ENCODE data around the gene PVR. TPM values are rescaled to one million over a fixed set of nuclear protein-coding genes. Genes with fewer than 3 reads are reported as not detected.
A peak's percentile ranks its signal among the peaks of the same experiment; 100 is the strongest.

Gene PVR
- polyA plus RNA-seq, 1 of the 3 experiments (the other 2 are of a cell fraction): 90.8 TPM

GRCh38 chr19:44602081-44602480 lies 41.6 kb upstream of the PVR start:
- no peak for TF ChIP-seq MXI1 (IDR thresholded peaks at IDR 0.05; ENCODE audit: low read depth, low read length)
- no peak for TF ChIP-seq TAF1 (IDR thresholded peaks at IDR 0.05; ENCODE audit: borderline replicate concordance, low read depth, low read length)
- TF ChIP-seq, protein P1, sequence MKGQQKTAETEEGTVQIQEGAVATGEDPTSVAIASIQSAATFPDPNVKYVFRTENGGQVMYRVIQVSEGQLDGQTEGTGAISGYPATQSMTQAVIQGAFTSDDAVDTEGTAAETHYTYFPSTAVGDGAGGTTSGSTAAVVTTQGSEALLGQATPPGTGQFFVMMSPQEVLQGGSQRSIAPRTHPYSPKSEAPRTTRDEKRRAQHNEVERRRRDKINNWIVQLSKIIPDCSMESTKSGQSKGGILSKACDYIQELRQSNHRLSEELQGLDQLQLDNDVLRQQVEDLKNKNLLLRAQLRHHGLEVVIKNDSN (IDR thresholded peaks at IDR 0.05; ENCODE audit: borderline replicate concordance, low read depth): no peak
- TF ChIP-seq EZH2phosphoT487 (IDR thresholded peaks at IDR 0.05; ENCODE audit: borderline replicate concordance, low read depth): no peak
- no peak for TF ChIP-seq MEF2A (IDR thresholded peaks at IDR 0.05; ENCODE audit: borderline replicate concordance, low read depth)
- TF ChIP-seq RXRA (IDR thresholded peaks at IDR 0.05; ENCODE audit: borderline replicate concordance, low read depth): no peak
- no peak for TF ChIP-seq GATA2 (CRISPR knock-in tag; IDR thresholded peaks at IDR 0.05)
- no peak for TF ChIP-seq CHD2 (IDR thresholded peaks at IDR 0.05; ENCODE audit: low read length, partially characterized antibody)
- TF ChIP-seq, protein P2, sequence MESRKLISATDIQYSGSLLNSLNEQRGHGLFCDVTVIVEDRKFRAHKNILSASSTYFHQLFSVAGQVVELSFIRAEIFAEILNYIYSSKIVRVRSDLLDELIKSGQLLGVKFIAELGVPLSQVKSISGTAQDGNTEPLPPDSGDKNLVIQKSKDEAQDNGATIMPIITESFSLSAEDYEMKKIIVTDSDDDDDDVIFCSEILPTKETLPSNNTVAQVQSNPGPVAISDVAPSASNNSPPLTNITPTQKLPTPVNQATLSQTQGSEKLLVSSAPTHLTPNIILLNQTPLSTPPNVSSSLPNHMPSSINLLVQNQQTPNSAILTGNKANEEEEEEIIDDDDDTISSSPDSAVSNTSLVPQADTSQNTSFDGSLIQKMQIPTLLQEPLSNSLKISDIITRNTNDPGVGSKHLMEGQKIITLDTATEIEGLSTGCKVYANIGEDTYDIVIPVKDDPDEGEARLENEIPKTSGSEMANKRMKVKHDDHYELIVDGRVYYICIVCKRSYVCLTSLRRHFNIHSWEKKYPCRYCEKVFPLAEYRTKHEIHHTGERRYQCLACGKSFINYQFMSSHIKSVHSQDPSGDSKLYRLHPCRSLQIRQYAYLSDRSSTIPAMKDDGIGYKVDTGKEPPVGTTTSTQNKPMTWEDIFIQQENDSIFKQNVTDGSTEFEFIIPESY (IDR thresholded peaks at IDR 0.05; ENCODE audit: borderline replicate concordance, low read depth): no peak
- Histone ChIP-seq H3K27ac (ENCODE audit: low read depth in 2 of 2, low read length in 1 of 2) (peak overlapping the region in 1 of 2 experiments; percentile 71; a peak in 1 of 4 replicates), H3K9me2 (no peaks in the 10 kb centered on the region), H3K9ac (no peak overlapping the region), H3K4me3 (ENCODE audit: low read depth in 2 of 2, low read length in 1 of 2) (no peak overlapping the region), H3K79me2 (ENCODE audit: insufficient read depth) (peaks cover 4% of the 10 kb centered on the region; the same call in 1 of the 2 replicates), H2AFZ (ENCODE audit: low read depth) (no peak overlapping the region), H3F3A (replicated peaks; ENCODE audit: insufficient read depth) (peaks cover 36% of the 10 kb centered on the region), H3K9me3 (no peaks in the 10 kb centered on the region), H4K20me1 (ENCODE audit: insufficient read depth) (no peaks in the 10 kb centered on the region), H3K4me2 (peak overlapping the region; percentile 20; the same call in 1 of the 2 replicates), H3K27me3 (ENCODE audit: insufficient read depth) (no peaks in the 10 kb centered on the region), H3K4me1 (ENCODE audit: control insufficient read depth in 1 of 2, insufficient read depth in 2 of 2, low read depth in 1 of 2, low read length in 1 of 2) (peaks cover 0 to 12% of the 10 kb centered on the region in 2 experiments; a peak in 2 of 4 replicates), H3K36me3 (replicated peaks in 1 of 2; ENCODE audit: control insufficient read depth in 1 of 2, insufficient read depth in 2 of 2, low read length in 1 of 2) (no peaks in the 10 kb centered on the region)
- WGBS (ENCODE audit: low lambda C conversion rate): 52% methylated on average over 6 of the region's 6 CpGs
- no peak for DNase-seq
- ChIA-PET POLR2A (no interaction called here), CTCF (interaction anchor here (1.9 kb wide), 1 partner anchor 31 kb away, joined by 9 read pairs; no protein-coding TSS in a partner anchor)

DNA sequence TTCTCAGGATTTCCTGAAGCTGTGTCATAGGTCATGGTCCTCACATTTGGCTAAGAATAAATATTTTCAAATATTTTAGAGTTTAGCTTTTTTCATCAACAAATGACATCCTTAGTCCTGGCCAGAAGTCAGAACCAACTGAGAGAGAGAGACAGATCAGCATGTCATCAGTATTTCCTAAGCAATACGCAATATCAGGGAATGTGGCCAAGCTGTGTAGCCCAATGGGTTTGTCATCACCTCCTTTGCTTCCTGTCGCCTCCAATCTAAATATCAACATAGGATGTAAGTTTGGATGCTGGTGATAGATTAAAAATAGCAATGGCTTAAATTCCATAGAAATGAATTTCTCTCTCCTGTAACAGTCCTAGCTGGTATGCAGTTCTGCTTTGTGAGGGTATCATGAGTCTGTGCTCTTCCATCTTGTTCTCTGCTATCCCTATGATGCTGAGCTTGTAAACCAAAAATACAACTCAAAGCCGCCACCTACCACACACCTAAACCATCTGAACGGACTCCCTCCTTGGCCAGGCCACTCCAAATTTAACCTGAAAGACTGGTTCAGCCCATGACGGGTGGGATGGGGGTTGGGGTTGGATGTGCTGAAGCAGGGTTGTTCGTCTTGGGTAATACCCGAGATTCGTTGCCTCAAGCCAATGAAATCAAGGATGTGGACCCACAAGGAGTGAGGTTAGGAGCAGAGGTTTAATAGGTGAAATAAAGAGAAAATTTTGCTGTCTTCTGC lies 40.3 kb upstream of the PVR start:
- Histone ChIP-seq H4K20me1 (ENCODE audit: insufficient read depth) (no peaks in the 10 kb centered on the region), H3K9me3 (no peaks in the 10 kb centered on the region), H3K27me3 (ENCODE audit: insufficient read depth) (no peaks in the 10 kb centered on the region), H3K27ac (ENCODE audit: low read depth in 2 of 2, low read length in 1 of 2) (peak overlapping the region in 1 of 2 experiments; percentile 71; a peak in 2 of 4 replicates), H3K79me2 (ENCODE audit: insufficient read depth) (peaks cover 4% of the 10 kb centered on the region; the same call in 1 of the 2 replicates), H3K4me2 (peak overlapping the region; percentile 70), H3K9me2 (no peaks in the 10 kb centered on the region), H3K4me3 (ENCODE audit: low read depth in 2 of 2, low read length in 1 of 2) (0 out of 4 replicates have a peak overlapping the region, but pooled peaks of 1 of the 2 experiments have one; percentile 13), H3F3A (replicated peaks; ENCODE audit: insufficient read depth) (peaks cover 49% of the 10 kb centered on the region), H2AFZ (ENCODE audit: low read depth) (peak overlapping the region; percentile 63; the same call in 1 of the 2 replicates), H3K9ac (peak overlapping the region; percentile 48; the same call in 1 of the 2 replicates), H3K4me1 (ENCODE audit: control insufficient read depth in 1 of 2, insufficient read depth in 2 of 2, low read depth in 1 of 2, low read length in 1 of 2) (peaks cover 0 to 25% of the 10 kb centered on the region in 2 experiments; a peak in 2 of 4 replicates), H3K36me3 (replicated peaks in 1 of 2; ENCODE audit: control insufficient read depth in 1 of 2, insufficient read depth in 2 of 2, low read length in 1 of 2) (no peaks in the 10 kb centered on the region)
- TF ChIP-seq JUND (IDR thresholded peaks at IDR 0.05) (peak; percentile 68), POLR2AphosphoS5 (IDR thresholded peaks at IDR 0.05; ENCODE audit: low read depth, low read length) (peak; percentile 42; the same call in 1 of the 2 replicates), FOSL2 (IDR thresholded peaks at IDR 0.05; ENCODE audit: borderline replicate concordance, low read depth) (peak; percentile 52), CTCF (IDR thresholded peaks at IDR 0.05) (no peak), NFIC (IDR thresholded peaks at IDR 0.05; ENCODE audit: borderline replicate concordance) (peak; percentile 89), TCF12 (IDR thresholded peaks at IDR 0.05) (peak; percentile 71), TEAD4 (IDR thresholded peaks at IDR 0.05; ENCODE audit: borderline replicate concordance, insufficient read depth) (peak; percentile 59; the same call in 1 of the 2 replicates), ELF1 (IDR thresholded peaks at IDR 0.05) (no peak), GATA2 (CRISPR knock-in tag; IDR thresholded peaks at IDR 0.05) (no peak), MEF2A (IDR thresholded peaks at IDR 0.05; ENCODE audit: borderline replicate concordance, low read depth) (peak; percentile 85), RXRA (IDR thresholded peaks at IDR 0.05; ENCODE audit: borderline replicate concordance, low read depth) (peak; percentile 79)
- TF ChIP-seq, protein P3, sequence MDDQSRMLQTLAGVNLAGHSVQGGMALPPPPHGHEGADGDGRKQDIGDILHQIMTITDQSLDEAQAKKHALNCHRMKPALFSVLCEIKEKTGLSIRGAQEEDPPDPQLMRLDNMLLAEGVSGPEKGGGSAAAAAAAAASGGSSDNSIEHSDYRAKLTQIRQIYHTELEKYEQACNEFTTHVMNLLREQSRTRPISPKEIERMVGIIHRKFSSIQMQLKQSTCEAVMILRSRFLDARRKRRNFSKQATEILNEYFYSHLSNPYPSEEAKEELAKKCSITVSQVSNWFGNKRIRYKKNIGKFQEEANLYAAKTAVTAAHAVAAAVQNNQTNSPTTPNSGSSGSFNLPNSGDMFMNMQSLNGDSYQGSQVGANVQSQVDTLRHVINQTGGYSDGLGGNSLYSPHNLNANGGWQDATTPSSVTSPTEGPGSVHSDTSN (IDR thresholded peaks at IDR 0.05): peak; percentile 89
- ChIA-PET POLR2A (no interaction called here), CTCF (interaction anchor here (0.6 to 2.7 kb wide), 5 partner anchors 12 to 829 kb away, joined by 3 to 13 read pairs (median 3); no protein-coding TSS in a partner anchor)
- no peak for DNase-seq
- 28% methylated on average over 8 of the region's 8 CpGs for WGBS (ENCODE audit: low lambda C conversion rate)

All from SK-N-SH (cell line).